ENCODE data around the gene CTIF.

DNA sequence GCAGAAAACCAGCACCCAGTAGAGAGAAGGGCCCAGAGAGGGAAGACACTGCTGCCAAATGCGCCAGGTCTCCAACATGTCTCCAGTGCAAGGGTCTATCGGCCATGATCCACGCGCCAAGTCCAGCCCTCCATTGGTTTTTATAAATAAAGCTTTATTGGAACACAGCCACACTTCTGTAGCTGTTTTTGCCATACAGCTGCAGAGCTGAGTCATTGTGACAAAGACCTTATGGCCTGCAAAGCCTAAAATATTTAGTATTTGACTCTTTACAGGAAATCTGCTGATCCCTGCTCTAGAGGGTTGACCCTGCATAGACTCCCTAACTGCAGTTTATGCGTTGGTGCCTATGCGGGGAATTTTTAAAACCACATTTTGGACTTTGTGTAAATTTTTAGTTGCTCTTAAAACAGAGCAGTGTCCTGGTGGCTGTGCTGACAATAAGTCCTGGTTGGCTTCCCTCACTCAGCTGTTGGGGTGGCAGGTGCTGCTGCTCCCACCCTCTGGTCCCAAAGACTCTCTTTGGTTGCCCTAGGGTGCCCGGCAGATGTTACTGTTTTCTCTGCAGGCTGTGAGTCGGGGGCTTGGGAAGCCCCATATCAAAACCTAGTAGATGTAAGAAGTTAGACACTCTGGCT, 154.9 kb downstream of the CTIF start:
- TF ChIP-seq EZH2 (optimal IDR thresholded peaks at IDR 0.05; ENCODE audit: low read depth, low read length) (no peak), CTCF (IDR thresholded peaks at IDR 0.05; ENCODE audit: low read length) (no peak)

All from MM.1S (cell line).